Trophoblast cell (in vitro differentiated cells and primary cell): ENCODE results near the gene ZNF287.

Experiments used
- DNase-seq, 2 donors: peaks; one replicate each; pipeline ENCODE4 v3.0.0-alpha.2; 2016
- H2AFZ ChIP-seq: 2 replicates; pipeline ENCODE4 v1.6.1; 2013; ENCODE audit warnings: low read length, moderate library complexity, mild to moderate bottlenecking; ENCODE audit not compliant: insufficient read depth, poor library complexity
- H2AK5ac ChIP-seq: 2 replicates; pipeline ENCODE4 v1.6.1; 2013; ENCODE audit warnings: mild to moderate bottlenecking, low read length
- H2BK120ac ChIP-seq: 2 replicates; pipeline ENCODE4 v1.6.1; 2013; ENCODE audit warnings: low read length, mild to moderate bottlenecking, moderate library complexity; ENCODE audit not compliant: insufficient read depth, poor library complexity
- H2BK12ac ChIP-seq: 2 replicates; pipeline ENCODE4 v1.6.1; 2013; ENCODE audit warnings: mild to moderate bottlenecking, low read length, moderate library complexity
- H2BK5ac ChIP-seq: 2 replicates; pipeline ENCODE4 v1.6.1; 2013; ENCODE audit warnings: low read length, low read depth, moderate library complexity, mild to moderate bottlenecking; ENCODE audit not compliant: poor library complexity
- H3K14ac ChIP-seq: 2 replicates; pipeline ENCODE4 v1.6.1; 2013; ENCODE audit warnings: mild to moderate bottlenecking, low read length
- H3K18ac ChIP-seq: 2 replicates; pipeline ENCODE4 v1.6.1; 2013; ENCODE audit warnings: mild to moderate bottlenecking, low read length
- H3K23ac ChIP-seq: 2 replicates; pipeline ENCODE4 v1.6.1; 2013; ENCODE audit warnings: low read length
- H3K27ac ChIP-seq: 2 replicates; pipeline ENCODE4 v1.5.1; 2013; ENCODE audit warnings: low read depth, mild to moderate bottlenecking, inconsistent platforms, low read length, moderate library complexity
- H3K27me3 ChIP-seq: 2 replicates; pipeline ENCODE4 v1.6.1; 2013; ENCODE audit warnings: inconsistent platforms, mild to moderate bottlenecking, low read length, moderate library complexity; ENCODE audit not compliant: insufficient read depth
- H3K36me3 ChIP-seq, 2 experiments: 1 replicate in 1 of 2; 2 replicates in 1 of 2; pipeline ENCODE4 v1.6.1; 2013; ENCODE audit warnings: low read length in 2 of 2, mild to moderate bottlenecking in 2 of 2, moderate library complexity in 1 of 2; ENCODE audit not compliant: insufficient read depth in 2 of 2, control insufficient read depth in 1 of 2
- H3K4ac ChIP-seq: 2 replicates; pipeline ENCODE4 v1.6.1; 2013; ENCODE audit warnings: low read depth, mild to moderate bottlenecking, low read length, moderate library complexity
- H3K4me1 ChIP-seq, 2 experiments: 1 replicate in 1 of 2; 2 replicates in 1 of 2; pipeline ENCODE4 v1.6.1; 2013; ENCODE audit warnings: low read length in 2 of 2, mild to moderate bottlenecking in 2 of 2, moderate library complexity in 1 of 2; ENCODE audit not compliant: insufficient read depth in 2 of 2, control insufficient read depth in 1 of 2
- H3K4me2 ChIP-seq: 2 replicates; pipeline ENCODE4 v1.6.1; 2013; ENCODE audit warnings: inconsistent platforms, mild to moderate bottlenecking, low read length, moderate library complexity
- H3K4me3 ChIP-seq: 2 replicates; pipeline ENCODE4 v1.5.1; 2013; ENCODE audit warnings: mild to moderate bottlenecking, low read depth, low read length, inconsistent platforms
- H3K79me1 ChIP-seq: one replicate; pipeline ENCODE4 v1.6.1; 2013; ENCODE audit warnings: low read length
- H3K79me2 ChIP-seq: 2 replicates; pipeline ENCODE4 v1.6.1; 2013; ENCODE audit warnings: low read length, mild to moderate bottlenecking; ENCODE audit not compliant: control insufficient read depth, insufficient read depth, poor library complexity
- H3K9ac ChIP-seq: 2 replicates; pipeline ENCODE4 v1.6.1; 2013; ENCODE audit warnings: mild to moderate bottlenecking, low read length
- H3K9me3 ChIP-seq: 2 replicates; pipeline ENCODE4 v1.6.1; 2013; ENCODE audit warnings: low read depth, mild to moderate bottlenecking, control low read depth, inconsistent platforms, low read length; ENCODE audit not compliant: insufficient read depth
- H4K12ac ChIP-seq: 2 replicates; pipeline ENCODE4 v1.6.1; 2013; ENCODE audit warnings: low read depth, mild to moderate bottlenecking, low read length, moderate library complexity
- H4K8ac ChIP-seq: 2 replicates; pipeline ENCODE4 v1.6.1; 2013; ENCODE audit warnings: low read depth, mild to moderate bottlenecking, low read length, moderate library complexity
- H4K91ac ChIP-seq: one replicate; pipeline ENCODE4 v1.6.1; 2013; ENCODE audit warnings: low read depth, mild to moderate bottlenecking, low read length, moderate library complexity
- WGBS: extraction: QIAGEN DNeasy Blood & Tissue Kit; methylation state at CpG from one replicate; pipeline ENCODE4 v1.1.7; 2013; ENCODE audit warnings: missing lambda C conversion rate; ENCODE audit not compliant: insufficient read length, insufficient coverage; ENCODE audit errors: extremely low coverage; 5-methylcytosine and 5-hydroxymethylcytosine counted together

Gene ZNF287

DNA sequence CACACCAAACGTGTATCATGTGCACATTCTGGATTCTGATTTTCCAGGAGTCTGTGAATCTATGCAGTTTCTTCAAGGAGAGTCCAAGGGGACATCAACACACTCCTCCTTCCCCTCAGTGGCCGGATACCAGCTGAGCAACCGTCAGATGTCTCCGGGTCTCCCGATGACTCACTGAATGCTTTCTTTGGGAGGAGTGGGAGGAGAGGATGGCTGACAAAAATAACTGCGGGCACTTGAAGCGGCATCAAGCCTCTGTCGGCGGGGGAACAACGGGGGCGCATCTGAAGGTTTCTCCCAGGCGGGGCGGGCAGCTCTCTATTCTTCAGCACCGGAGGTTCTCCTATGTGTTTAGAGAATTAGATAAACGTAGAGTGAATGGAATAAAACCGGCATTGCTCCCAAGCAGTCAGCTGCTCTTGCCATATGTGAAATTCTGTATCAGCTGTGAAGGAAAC is 52.4 kb downstream of the ZNF287 start:
- Histone ChIP-seq H4K91ac (no peak overlapping the region), H2AK5ac (no peak overlapping the region), H2AFZ (no peak overlapping the region), H3K4me2 (no peak overlapping the region), H3K27ac (no peak overlapping the region), H3K14ac (no peak overlapping the region), H3K79me2 (no peaks in the 10 kb centered on the region), H3K27me3 (no peaks in the 10 kb centered on the region), H3K9ac (no peak overlapping the region), H3K18ac (no peak overlapping the region), H3K79me1 (no peaks in the 10 kb centered on the region), H3K4me1 (no peaks in the 10 kb centered on the region), H2BK12ac (no peak overlapping the region), H4K8ac (no peak overlapping the region), H3K4me3 (no peak overlapping the region), H3K36me3 (no peaks in the 10 kb centered on the region), H4K12ac (no peak overlapping the region), H3K4ac (no peak overlapping the region), H3K9me3 (no peaks in the 10 kb centered on the region), H2BK120ac (no peak overlapping the region), H2BK5ac (no peak overlapping the region), H3K23ac (no peak overlapping the region)
- DNase-seq: peak; percentile 33 to 64
- no CpG with 5 or more reads among the region's 16 CpGs for WGBS

GRCh38 chr17:16515933-16516332 is 53.1 kb downstream of the ZNF287 start:
- no CpG with 5 or more reads among the region's 4 CpGs for WGBS
- Histone ChIP-seq H4K12ac (no peak overlapping the region), H2BK5ac (no peak overlapping the region)

GRCh38 chr17:16513873-16514272 is 55.1 kb downstream of the ZNF287 start:
- no peak overlapping the region for H3K23ac ChIP-seq
- no peaks in the 10 kb centered on the region for H3K36me3 ChIP-seq
- no peak overlapping the region for H3K14ac ChIP-seq
- H3K4me1 ChIP-seq: no peaks in the 10 kb centered on the region
- H3K9me3 ChIP-seq: no peaks in the 10 kb centered on the region
- no peak overlapping the region for H3K4me3 ChIP-seq
- H2BK5ac ChIP-seq: no peak overlapping the region
- no peak overlapping the region for H3K9ac ChIP-seq
- H2BK12ac ChIP-seq: no peak overlapping the region
- H3K79me1 ChIP-seq: no peaks in the 10 kb centered on the region
- H3K4me2 ChIP-seq: no peak overlapping the region
- H2BK120ac ChIP-seq: no peak overlapping the region
- no peak overlapping the region for H3K4ac ChIP-seq
- H2AFZ ChIP-seq: no peak overlapping the region
- no peaks in the 10 kb centered on the region for H3K79me2 ChIP-seq
- no peak overlapping the region for H3K27ac ChIP-seq
- no peak for DNase-seq
- no peak overlapping the region for H4K12ac ChIP-seq
- no peak overlapping the region for H2AK5ac ChIP-seq
- H4K91ac ChIP-seq: no peak overlapping the region
- H4K8ac ChIP-seq: no peak overlapping the region
- WGBS: no CpG with 5 or more reads among the region's 6 CpGs
- no peak overlapping the region for H3K18ac ChIP-seq
- H3K27me3 ChIP-seq: no peaks in the 10 kb centered on the region

More at GRCh38 chr17:16515933-16516332, 53.1 kb downstream of the ZNF287 start:
- Histone ChIP-seq H2AFZ (no peak overlapping the region), H3K4me1 (no peaks in the 10 kb centered on the region), H3K23ac (no peak overlapping the region), H3K36me3 (no peaks in the 10 kb centered on the region), H3K18ac (no peak overlapping the region), H3K4me3 (no peak overlapping the region), H3K79me1 (no peaks in the 10 kb centered on the region), H3K4ac (no peak overlapping the region), H3K14ac (no peak overlapping the region), H4K91ac (no peak overlapping the region), H3K79me2 (no peaks in the 10 kb centered on the region), H3K27me3 (no peaks in the 10 kb centered on the region), H2AK5ac (no peak overlapping the region), H4K8ac (no peak overlapping the region), H2BK12ac (no peak overlapping the region), H3K27ac (no peak overlapping the region), H3K9me3 (no peaks in the 10 kb centered on the region), H2BK120ac (no peak overlapping the region), H3K9ac (no peak overlapping the region), H3K4me2 (no peak overlapping the region)
- no peak for DNase-seq

- no peaks in the 10 kb centered on the region for H3K27me3 ChIP-seq
- no CpG with 5 or more reads among the region's 4 CpGs for WGBS
- H2BK120ac ChIP-seq: no peak overlapping the region
Observed at GRCh38 chr17:16512011-16512410, 57.0 kb downstream of the ZNF287 start.

More at GRCh38 chr17:16512011-16512410, 57.0 kb downstream of the ZNF287 start:
- Histone ChIP-seq H3K4me1 (no peaks in the 10 kb centered on the region), H3K4me3 (no peak overlapping the region), H3K27ac (no peak overlapping the region), H3K9ac (no peak overlapping the region), H4K91ac (no peak overlapping the region), H4K8ac (no peak overlapping the region), H2BK12ac (no peak overlapping the region), H4K12ac (no peak overlapping the region), H3K79me1 (no peaks in the 10 kb centered on the region), H3K4ac (no peak overlapping the region), H3K18ac (no peak overlapping the region), H3K36me3 (no peaks in the 10 kb centered on the region), H3K14ac (no peak overlapping the region), H3K79me2 (no peaks in the 10 kb centered on the region), H2BK5ac (no peak overlapping the region), H3K23ac (no peak overlapping the region), H3K4me2 (no peak overlapping the region), H2AK5ac (no peak overlapping the region), H2AFZ (no peak overlapping the region), H3K9me3 (no peaks in the 10 kb centered on the region)
- no peak for DNase-seq
